Heart left ventricle (tissue), 16 donors: Measurements from ENCODE around the gene STK33. TPM values are rescaled to one million over a fixed set of nuclear protein-coding genes. Genes with fewer than 3 reads are reported as not detected.

Source experiments
- ATAC-seq, 4 donors: fragments of 200-7000 bp; cut with Tn5 transposase; one replicate each; pipeline ENCODE4 v1.9.1; 2020 to 2022; ENCODE audit warnings: moderate library complexity in 4 of 4, mild to moderate bottlenecking in 3 of 4, moderate number of reproducible peaks in 1 of 4
- DNase-seq, 5 donors: peaks; one replicate each; pipeline ENCODE4 v3.0.0-alpha.2; 2020
- H3K27ac ChIP-seq, 12 donors: fragments of 200-600 bp; sonication (generic) in 4 of 12; one replicate each; pipeline versions ENCODE4 v1.5.0 to v1.8.0; 2016 to 2022; ENCODE audit warnings: mild to moderate bottlenecking in 2 of 12
- H3K27me3 ChIP-seq, 9 donors: fragments of 200-600 bp; sonication (generic) in 2 of 9; one replicate each; pipeline versions ENCODE4 v1.5.1 to v1.8.0; 2016 to 2022; ENCODE audit warnings: mild to moderate bottlenecking in 3 of 9
- H3K36me3 ChIP-seq, 9 donors: fragments of 200-600 bp; sonication (generic) in 2 of 9; one replicate each; pipeline versions ENCODE4 v1.5.0 to v1.8.0; 2018 to 2022; ENCODE audit warnings: mild to moderate bottlenecking in 2 of 9
- H3K4me1 ChIP-seq, 12 donors: fragments of 200-600 bp; sonication (generic) in 4 of 12; one replicate each; pipeline versions ENCODE4 v1.5.0 to v1.8.0; 2016 to 2022; ENCODE audit warnings: mild to moderate bottlenecking in 3 of 12
- H3K4me3 ChIP-seq, 12 donors: fragments of 200-600 bp; sonication (generic) in 4 of 12; one replicate each; pipeline versions ENCODE4 v1.5.0 to v1.8.0; 2017 to 2022; ENCODE audit warnings: mild to moderate bottlenecking in 9 of 12, moderate library complexity in 4 of 12
- H3K9me3 ChIP-seq, 12 donors: fragments of 200-600 bp; sonication (generic) in 4 of 12; one replicate each; pipeline versions ENCODE4 v1.5.0 to v1.8.0; 2016 to 2022; ENCODE audit warnings: mild to moderate bottlenecking in 1 of 12
- CTCF ChIP-seq, 12 donors: fragments of 200-600 bp; sonication (generic) in 4 of 12; IDR thresholded peaks; one replicate each; pipeline versions ENCODE4 v1.5.0 to v1.8.0; 2018 to 2022; ENCODE audit warnings: antibody characterized with exemption in 12 of 12, mild to moderate bottlenecking in 5 of 12
- POLR2A ChIP-seq, 2 donors: fragments of 450-650 bp; IDR thresholded peaks; one replicate each; pipeline ENCODE4 v1.6.1; 2017; ENCODE audit warnings: antibody characterized with exemption in 2 of 2, mild to moderate bottlenecking in 2 of 2, moderate library complexity in 2 of 2
- WGBS, 4 donors: extraction: QIAGEN DNeasy Blood & Tissue Kit in 2 of 4; methylation state at CpG; one replicate each; pipeline versions ENCODE4 v1.1.5 to v1.1.7; 2013 to 2018; 5-methylcytosine and 5-hydroxymethylcytosine counted together
- intact Hi-C, 10 donors: fragments of 100-400 bp; cut with DNase I; formaldehyde crosslinking; loops; one replicate each; pipeline versions ENCODE4 v1.11.1 to v1.14.2; 2022
- polyA plus RNA-seq, 2 donors: library from polyadenylated mRNA; stranded (reverse); fragments of 200-250 nt; gene quantifications; one replicate each; pipeline ENCODE4 v1.2.3, GENCODE V29; 2013
- total RNA-seq, 9 donors: library from RNA; depleted of rRNA in 2 of 9; stranded (reverse); fragments of >200 nt in 2 of 9; fragmentation: NEBNext Ultra II Directional in 3 of 9; extraction: Animal tissue kit (Norgen Biotek cat#: 25700) in 3 of 9; gene quantifications; one replicate each; pipeline versions ENCODE4 v1.1.0 to v1.2.4, GENCODE V29; 2016 to 2023
- donor health status: ischemic (EF 13 %, LVEDD 7.1; RV severe dilation, severe dysfunction).
- donor health status: healthy with polysubstance abuse.
- donor health status: DM: no; HTN: yes; CAD: no.
- donor health status: DM: no; HTN: no; CAD: no.
- donor health status: ischemic (EF 25% LVEDD 6.9; RV normal size, moderate dysfunction).
- donor health status: ischemic (EF 25% LVEDD 5.7; RV mildly dilated, moderate dysfunction).
- donor health status: healthy.
- donor health status: DM: yes; HTN: yes; CAD: no.
- donor health status: ischemic (EF 35%, LVEDD 5.7; RV mildly dilated, moderate dysfunction).
- donor health status: nonischemic (EF 11% LVEDD 7.7; RV severe dilation, severe dysfunction).
- donor health status: DM: yes; HTN: yes; CAD: no.
- donor health status: PGD.
- donor health status: ischemic (EF 29% LVEDD 5.4; RV normal size, mild dysfunction).
- donor health status: nonischemic (EF 23%, LVEDD 6.1; RV moderate dilation, normal function).

Gene STK33
- total and polyA plus RNA-seq, 11 donors, result 9.9 to 41.5 (median 25.3) TPM

DNA sequence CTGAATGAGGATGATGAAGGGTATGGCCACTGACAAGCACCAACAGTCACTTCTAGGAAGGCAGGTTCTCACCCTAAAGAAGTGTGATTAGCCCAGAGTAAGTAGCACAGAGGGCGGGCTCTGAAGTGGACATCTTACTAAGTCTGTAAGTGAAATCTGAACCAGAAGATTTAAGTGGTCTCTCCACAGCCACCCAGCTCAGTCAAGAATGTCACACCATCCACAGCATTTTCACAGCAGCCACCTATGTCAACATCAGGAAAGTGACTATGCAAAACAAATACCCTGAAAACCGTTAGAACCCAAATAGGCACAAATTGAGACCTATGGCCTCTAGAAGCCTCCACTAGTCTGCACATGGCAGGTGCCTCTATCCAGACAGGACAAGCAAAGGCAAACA, 23.0 kb upstream of the STK33 start:
- TF ChIP-seq POLR2A (IDR thresholded peaks at IDR 0.05) (no peak), CTCF (IDR thresholded peaks at IDR 0.05) (no peak)
- Histone ChIP-seq H3K4me3 (no peak overlapping the region), H3K27me3 (no peaks in the 10 kb centered on the region), H3K9me3 (no peaks in the 10 kb centered on the region), H3K27ac (no peak overlapping the region), H3K36me3 (peaks cover 0 to 70% (median 12%) of the 10 kb centered on the region in 9 donors), H3K4me1 (peaks cover 0 to 9% (median 0%) of the 10 kb centered on the region in 12 donors)
- 80 to 91% (median 84%) methylated on average over 2 of the region's 2 CpGs for WGBS, 4 donors
- no peak for ATAC-seq
- intact Hi-C loops, result no loop called here
- DNase-seq, result no peak

DNA sequence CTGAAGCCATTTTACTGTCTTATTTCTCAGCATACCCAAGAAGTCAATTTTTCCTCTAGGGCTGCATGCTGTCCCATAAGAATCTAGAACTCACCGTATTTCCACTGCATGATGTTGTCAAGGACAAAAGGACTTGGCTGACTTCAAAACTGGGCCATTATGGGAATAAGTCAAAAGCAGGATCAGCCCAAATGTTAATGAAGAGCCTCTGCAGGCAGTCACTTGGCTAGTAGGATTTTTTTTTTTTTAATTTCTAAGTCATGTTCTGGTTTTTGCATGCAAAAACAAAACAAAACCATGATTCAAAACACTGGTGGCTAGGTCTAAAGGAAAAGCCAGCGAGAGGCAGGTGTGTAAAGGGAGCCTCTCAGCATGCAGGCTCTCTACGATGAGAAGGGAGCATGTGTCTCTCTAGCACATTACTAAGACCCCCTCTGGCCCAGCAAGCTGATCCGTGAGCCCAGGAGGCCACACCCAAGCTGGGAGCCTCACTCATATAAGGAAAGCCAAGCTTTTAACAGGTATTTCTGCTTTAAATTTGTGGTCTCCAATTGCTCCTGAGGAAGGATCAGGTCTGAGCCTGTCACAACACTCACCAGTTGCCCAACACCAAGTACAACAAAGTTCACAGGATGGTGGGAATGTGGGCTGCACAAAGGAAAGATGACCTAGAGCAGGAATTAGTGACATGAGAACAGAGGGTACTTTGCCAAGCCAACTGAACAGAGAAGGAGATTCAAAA, 21.4 kb upstream of the STK33 start:
- peaks cover 0 to 54% (median 5%) of the 10 kb centered on the region in 9 donors for H3K36me3 ChIP-seq
- 94 to 96% (median 95%) methylated on average over 4 of the region's 4 CpGs for WGBS, 4 donors
- intact Hi-C loops, result no loop called here

GRCh38 chr11:8614497-8614896, 20.5 kb upstream of the STK33 start:
- no peak for DNase-seq
- intact Hi-C loops, result no loop called here
- H3K9me3 ChIP-seq, result no peaks in the 10 kb centered on the region
- peaks cover 0 to 46% (median 5%) of the 10 kb centered on the region in 9 donors for H3K36me3 ChIP-seq
- 87 to 94% (median 93%) methylated on average over 4 of the region's 4 CpGs for WGBS, 4 donors
- no peak overlapping the region for H3K27ac ChIP-seq
- no peak for ATAC-seq
- no peaks in the 10 kb centered on the region for H3K27me3 ChIP-seq
- TF ChIP-seq POLR2A (IDR thresholded peaks at IDR 0.05), result no peak
- no peak for TF ChIP-seq CTCF (IDR thresholded peaks at IDR 0.05)
- H3K4me1 ChIP-seq, result no peaks in the 10 kb centered on the region
- H3K4me3 ChIP-seq, result no peak overlapping the region

More for the DNA sequence above, 21.4 kb upstream of the STK33 start:
- Histone ChIP-seq H3K4me1 (no peaks in the 10 kb centered on the region), H3K27ac (no peak overlapping the region), H3K4me3 (no peak overlapping the region), H3K27me3 (no peaks in the 10 kb centered on the region), H3K9me3 (no peaks in the 10 kb centered on the region)
- ATAC-seq, result no peak
- no peak for DNase-seq
- no peak for TF ChIP-seq CTCF (IDR thresholded peaks at IDR 0.05)
- no peak for TF ChIP-seq POLR2A (IDR thresholded peaks at IDR 0.05)

DNA sequence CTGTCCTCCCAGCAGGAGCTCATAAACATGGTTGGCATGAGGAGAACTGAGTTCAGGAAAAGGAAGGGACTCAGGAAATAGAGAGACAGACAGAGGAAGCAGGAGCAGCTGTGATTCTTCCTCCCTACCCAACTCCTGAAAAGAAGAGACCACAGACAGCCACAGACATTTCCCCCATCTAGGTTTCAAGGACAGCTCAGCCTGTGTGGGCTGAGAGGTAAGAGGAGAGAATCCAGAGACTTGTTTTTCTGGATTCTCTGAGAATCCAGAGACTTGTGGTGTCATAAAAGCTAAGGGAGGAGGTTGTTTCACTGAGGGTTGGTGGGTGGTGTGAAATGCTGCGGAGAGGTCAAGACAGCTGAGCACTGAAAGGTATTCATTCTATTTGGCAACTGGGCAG, 19.0 kb upstream of the STK33 start:
- no peaks in the 10 kb centered on the region for H3K9me3 ChIP-seq
- no peak for ATAC-seq
- TF ChIP-seq CTCF (IDR thresholded peaks at IDR 0.05) (no peak), POLR2A (IDR thresholded peaks at IDR 0.05) (no peak)
- no peak for DNase-seq
- WGBS, 4 donors, result 82 to 91% (median 88%) methylated on average over 1 of the region's 1 CpG
- no peaks in the 10 kb centered on the region for H3K27me3 ChIP-seq
- intact Hi-C loops, result no loop called here
- H3K27ac ChIP-seq, result no peak overlapping the region
- peaks cover 0 to 34% (median 5%) of the 10 kb centered on the region in 9 donors for H3K36me3 ChIP-seq
- peaks cover 0 to 10% (median 1%) of the 10 kb centered on the region in 12 donors for H3K4me1 ChIP-seq
- H3K4me3 ChIP-seq, result no peak overlapping the region
